HG03139 (cell line): ENCODE results near the gene SENP6.
"Not testable (repeated sequence)": the region's sequence is repeated elsewhere in the genome, so short reads cannot be mapped to it uniquely, and the experiment has no call there.

Experiments
- ATAC-seq: cut with Tn5 transposase; IDR thresholded peaks from one replicate; pipeline ENCODE4 v1.9.1; 2021; ENCODE audit not compliant: unreplicated experiment

Gene SENP6

GRCh38 chr6:75605635-75606034 is 4.0 kb downstream of the SENP6 start:
- ATAC-seq, result no peak

GRCh38 chr6:75608304-75608703 is 6.6 kb downstream of the SENP6 start:
- ATAC-seq, result no peak

- ATAC-seq, result no peak
These were observed 7.4 kb downstream of the SENP6 start for GRCh38 chr6:75608956-75609533.

GRCh38 chr6:75609639-75610590 is 8.2 kb downstream of the SENP6 start:
- ATAC-seq, result no peak

GRCh38 chr6:75611011-75611701 is 9.5 kb downstream of the SENP6 start:
- ATAC-seq, result no peak

- ATAC-seq, result no peak
These were observed 10.2 kb downstream of the SENP6 start for GRCh38 chr6:75611702-75612375.

- no peak for ATAC-seq
These were observed 10.8 kb downstream of the SENP6 start for GRCh38 chr6:75612434-75612833.

GRCh38 chr6:75613056-75613501 is 11.4 kb downstream of the SENP6 start:
- ATAC-seq, result no peak

GRCh38 chr6:75618437-75618836 is 16.8 kb downstream of the SENP6 start:
- ATAC-seq, result no peak

- ATAC-seq, result no peak
These were observed 17.7 kb downstream of the SENP6 start for GRCh38 chr6:75619230-75619899.

GRCh38 chr6:75620381-75621304 is 19.0 kb downstream of the SENP6 start:
- ATAC-seq, result no peak

- ATAC-seq, result no peak
These were observed 20.2 kb downstream of the SENP6 start for GRCh38 chr6:75621846-75622245.

GRCh38 chr6:75623491-75623890 is 21.8 kb downstream of the SENP6 start:
- no peak for ATAC-seq

GRCh38 chr6:75624335-75624734 is 22.7 kb downstream of the SENP6 start:
- ATAC-seq, result no peak

- ATAC-seq, result no peak
These were observed 23.3 kb downstream of the SENP6 start for GRCh38 chr6:75624988-75625387.

- no peak for ATAC-seq
These were observed 24.9 kb downstream of the SENP6 start for GRCh38 chr6:75626561-75626960.

- not testable (repeated sequence) for ATAC-seq
These were observed 26.0 kb downstream of the SENP6 start for GRCh38 chr6:75627708-75628107.

- ATAC-seq, result no peak
These were observed 30.4 kb downstream of the SENP6 start for GRCh38 chr6:75631859-75632635.

GRCh38 chr6:75633045-75633444 is 31.4 kb downstream of the SENP6 start:
- ATAC-seq, result no peak
